ENCODE results near the gene PPP1R12C.

GRCh38 chr19:55042688-55043087 lies 74.7 kb downstream of the PPP1R12C start:
- no peak for TF ChIP-seq POLR2A (IDR thresholded peaks at IDR 0.05)
- TF ChIP-seq CTCF (IDR thresholded peaks at IDR 0.05): no peak
